ENCODE measurements around the gene EIF2S2. TPM values are rescaled to one million over a fixed set of nuclear protein-coding genes. Genes with fewer than 3 reads are reported as not detected.

EIF2S2 gene
- total RNA-seq, 2 experiments from 2014 or later = 21.8 to 23.2 TPM

GRCh38 chr20:34099675-34100074 lies 12.4 kb downstream of the EIF2S2 start:
- H3K4me3 Mint-ChIP-seq = no peak overlapping the region

DNA sequence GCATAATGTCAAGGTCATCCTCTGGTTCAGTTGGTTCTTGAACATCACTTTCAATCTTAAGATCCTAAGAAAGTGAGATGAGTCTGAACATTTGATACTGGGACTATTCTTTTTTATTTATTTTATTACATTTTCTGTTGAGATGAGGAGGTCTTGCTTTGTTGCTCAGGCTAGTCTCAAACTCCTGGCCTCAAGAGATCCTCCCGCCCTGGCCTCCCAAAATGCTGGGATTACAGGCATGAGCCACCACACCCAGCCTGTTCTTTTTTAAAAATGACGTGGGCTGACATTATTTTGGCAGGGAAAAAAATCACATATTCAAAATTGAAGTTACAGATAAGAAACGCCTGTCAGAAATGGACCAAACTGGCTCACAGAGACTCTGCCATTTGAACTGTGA lies 13.5 kb downstream of the EIF2S2 start:
- no peak for ATAC-seq (ENCODE audit: poor library complexity)

More at GRCh38 chr20:34099675-34100074, 12.4 kb downstream of the EIF2S2 start:
- H3K4me1 Mint-ChIP-seq (ENCODE audit: low read depth) = peaks cover 29% of the 10 kb centered on the region
- Histone ChIP-seq H3K4me3 (ENCODE audit: low read length) (no peak overlapping the region), H3K9me3 (ENCODE audit: control insufficient read depth in 1 of 2, insufficient read depth in 1 of 2, low read length in 2 of 2) (no peaks in the 10 kb centered on the region), H3K27me3 (ENCODE audit: control insufficient read depth in 1 of 2, insufficient read depth in 2 of 2, low read length in 2 of 2) (no peaks in the 10 kb centered on the region), H3K27ac (ENCODE audit: low read depth in 1 of 2, low read length in 2 of 2) (no peak overlapping the region), H3K36me3 (ENCODE audit: insufficient read depth, low read length) (peaks cover 98% of the 10 kb centered on the region), H3K4me1 (ENCODE audit: insufficient read depth, low read length) (no peaks in the 10 kb centered on the region)
- ATAC-seq (ENCODE audit: poor library complexity) = no peak
- CTCF ChIA-PET = no interaction called here
- H3K36me3 Mint-ChIP-seq (ENCODE audit: low read depth) = peaks cover 95% of the 10 kb centered on the region
- no peak for DNase-seq
- POLR2A ChIA-PET = interaction anchor here (4.2 kb wide), 1 partner anchor 12 kb away, joined by 23 read pairs; the partner anchor contains the start of gene EIF2S2
- H3K27me3 Mint-ChIP-seq = no peaks in the 10 kb centered on the region
- no peaks in the 10 kb centered on the region for H3K9me3 Mint-ChIP-seq
- no peak for TF ChIP-seq CTCF (IDR thresholded peaks at IDR 0.05)
- no peak overlapping the region for H3K27ac Mint-ChIP-seq
- intact Hi-C loops (cut with DNase I, micrococcal nuclease) = no loop called here

DNA sequence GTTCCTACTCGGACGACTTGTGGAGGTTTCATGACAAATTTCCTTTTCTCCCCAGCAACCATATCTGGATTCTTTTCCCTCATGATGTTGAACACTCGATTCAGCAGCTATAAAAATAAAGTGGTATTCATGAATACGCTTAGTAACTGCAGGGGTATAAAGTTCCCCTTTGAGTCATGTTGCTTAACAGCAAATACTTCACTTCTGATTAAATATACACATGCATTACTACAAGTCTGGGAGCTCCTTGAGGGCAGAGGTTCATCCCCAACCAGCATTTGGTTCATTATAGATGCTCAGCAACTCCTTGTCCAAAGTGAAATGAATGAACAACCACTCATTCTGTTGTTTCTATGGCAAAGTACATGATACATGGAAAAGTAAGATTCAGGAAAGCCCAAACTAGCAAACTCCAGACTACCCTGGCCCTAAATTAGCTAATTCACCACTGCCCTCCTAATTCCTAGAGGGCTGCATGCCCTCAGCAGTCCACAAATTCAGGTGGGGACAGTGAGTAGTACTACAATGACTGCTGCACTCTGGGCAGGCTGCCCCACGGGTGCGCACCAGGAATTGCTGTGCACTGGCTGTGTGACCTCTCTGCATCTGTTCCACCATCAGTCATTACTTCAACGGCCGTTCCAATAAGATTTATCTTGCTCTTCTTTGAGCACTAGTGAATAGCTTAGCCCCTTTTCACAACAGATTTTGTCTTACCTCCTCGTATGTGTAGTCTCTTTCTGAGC lies 15.2 kb downstream of the EIF2S2 start:
- ChIA-PET POLR2A (interaction anchor here (3.9 kb wide), 1 partner anchor 15 kb away, joined by 18 read pairs; the partner anchor contains the start of gene EIF2S2), CTCF (interaction anchor here (1.3 kb wide), 1 partner anchor 28 kb away, joined by 3 read pairs; no protein-coding TSS in a partner anchor)
- H3K27me3 ChIP-seq (ENCODE audit: control insufficient read depth in 1 of 2, insufficient read depth in 2 of 2, low read length in 2 of 2) = no peaks in the 10 kb centered on the region
- peaks cover 98% of the 10 kb centered on the region for H3K36me3 ChIP-seq (ENCODE audit: insufficient read depth, low read length)
- Mint-ChIP-seq H3K36me3 (ENCODE audit: low read depth) (peaks cover 92% of the 10 kb centered on the region), H3K9me3 (no peaks in the 10 kb centered on the region), H3K4me3 (no peak overlapping the region), H3K27me3 (no peaks in the 10 kb centered on the region), H3K27ac (peak overlapping the region; percentile 55), H3K4me1 (ENCODE audit: low read depth) (peaks cover 14% of the 10 kb centered on the region)
- intact Hi-C loops (cut with DNase I, micrococcal nuclease) = no loop called here
- no peak for TF ChIP-seq CTCF (IDR thresholded peaks at IDR 0.05)
- H3K4me3 ChIP-seq (ENCODE audit: low read length) = no peak overlapping the region
- ATAC-seq (ENCODE audit: poor library complexity) = no peak
- no peaks in the 10 kb centered on the region for H3K9me3 ChIP-seq (ENCODE audit: control insufficient read depth in 1 of 2, insufficient read depth in 1 of 2, low read length in 2 of 2)
- no peak overlapping the region for H3K27ac ChIP-seq (ENCODE audit: low read depth in 1 of 2, low read length in 2 of 2)
- no peak for DNase-seq
- H3K4me1 ChIP-seq (ENCODE audit: insufficient read depth, low read length) = no peaks in the 10 kb centered on the region

More for the DNA sequence above, 13.5 kb downstream of the EIF2S2 start:
- H3K27me3 ChIP-seq (ENCODE audit: control insufficient read depth in 1 of 2, insufficient read depth in 2 of 2, low read length in 2 of 2) = no peaks in the 10 kb centered on the region
- intact Hi-C loops (cut with DNase I, micrococcal nuclease) = no loop called here
- ChIA-PET POLR2A (no interaction called here), CTCF (no interaction called here)
- H3K4me1 Mint-ChIP-seq (ENCODE audit: low read depth) = peaks cover 22% of the 10 kb centered on the region
- no peaks in the 10 kb centered on the region for H3K4me1 ChIP-seq (ENCODE audit: insufficient read depth, low read length)
- H3K4me3 Mint-ChIP-seq = no peak overlapping the region
- H3K9me3 Mint-ChIP-seq = no peaks in the 10 kb centered on the region
- TF ChIP-seq CTCF (IDR thresholded peaks at IDR 0.05) = no peak
- H3K4me3 ChIP-seq (ENCODE audit: low read length) = no peak overlapping the region
- no peaks in the 10 kb centered on the region for H3K27me3 Mint-ChIP-seq
- DNase-seq = no peak
- H3K36me3 ChIP-seq (ENCODE audit: insufficient read depth, low read length) = peaks cover 98% of the 10 kb centered on the region
- H3K27ac ChIP-seq (ENCODE audit: low read depth in 1 of 2, low read length in 2 of 2) = no peak overlapping the region
- H3K9me3 ChIP-seq (ENCODE audit: control insufficient read depth in 1 of 2, insufficient read depth in 1 of 2, low read length in 2 of 2) = no peaks in the 10 kb centered on the region
- peak overlapping the region; percentile 17 for H3K27ac Mint-ChIP-seq
- H3K36me3 Mint-ChIP-seq (ENCODE audit: low read depth) = peaks cover 92% of the 10 kb centered on the region

Data from CD4-positive, alpha-beta T cell (primary cell).